Stimulated activated CD8-positive, alpha-beta memory T cell treated with anti-CD3 and anti-CD28 coated beads, Interleukin-15, amount 100 ng/mL, for 1 hour (primary cell): ENCODE data around the gene HERC2.

Experiments used
- DNase-seq: peaks from one replicate; pipeline ENCODE4 v3.0.0-alpha.2; 2020; ENCODE audit warnings: low read depth

HERC2 gene

DNA sequence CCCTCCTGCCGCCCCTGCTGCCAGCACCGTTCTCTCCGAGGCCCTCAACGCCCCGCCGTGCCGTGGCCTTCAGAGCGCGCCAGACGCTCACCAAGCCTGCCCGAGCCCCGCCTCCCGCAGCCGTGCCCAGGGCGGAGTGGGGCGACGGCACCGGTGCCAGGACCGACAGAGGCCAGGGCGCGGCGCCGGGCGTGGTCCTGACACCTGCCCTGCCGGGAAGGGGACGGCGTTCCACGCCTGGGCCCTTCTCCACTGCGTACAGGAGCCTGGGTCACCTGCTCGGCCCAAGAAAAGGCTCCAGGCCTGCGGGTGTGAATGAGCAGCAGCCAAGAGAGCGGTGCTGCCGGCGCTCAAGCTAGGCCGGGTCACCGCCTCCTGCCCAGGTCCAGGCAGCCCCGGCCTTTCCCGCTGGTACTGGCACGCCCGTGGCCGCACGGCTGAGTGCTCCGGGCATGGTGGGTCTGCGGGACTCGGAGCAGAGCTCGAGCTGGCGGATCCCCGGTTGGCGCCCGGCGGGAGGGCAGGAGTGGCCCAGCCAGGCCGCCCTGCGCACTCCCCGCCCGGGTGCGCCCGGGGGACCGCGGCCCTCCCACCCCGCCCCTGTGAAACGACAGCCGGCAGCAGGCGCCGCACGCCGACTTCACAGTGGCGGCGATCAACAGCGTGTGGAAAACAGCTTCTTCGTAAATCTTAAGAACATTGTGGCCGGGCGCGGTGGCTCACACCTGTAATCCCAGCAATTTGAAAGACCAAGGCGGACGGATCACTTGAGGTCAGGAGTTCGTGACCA lies 227.1 kb downstream of the HERC2 start:
- no peak for DNase-seq

- no peak for DNase-seq
Observed at GRCh38 chr15:28093752-28094535, 228.0 kb downstream of the HERC2 start.

DNA sequence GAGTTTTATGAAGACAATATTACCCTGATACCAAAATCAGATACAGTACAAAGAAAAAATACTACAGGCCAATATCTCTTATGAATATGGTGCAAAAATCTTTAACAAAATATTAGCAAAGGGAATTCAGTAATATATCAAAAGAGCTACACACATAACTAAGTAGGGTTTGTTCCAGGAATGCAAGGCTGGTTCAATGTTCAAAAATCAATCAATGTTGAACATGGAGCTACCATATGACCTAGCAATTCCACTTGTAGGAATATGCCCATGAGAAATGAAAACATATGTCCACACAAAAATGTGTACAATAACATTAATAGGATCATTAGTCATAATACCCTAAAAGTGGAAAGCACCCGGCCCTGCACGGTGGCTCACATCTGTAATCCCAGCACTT lies 230.7 kb downstream of the HERC2 start:
- no peak for DNase-seq

DNA sequence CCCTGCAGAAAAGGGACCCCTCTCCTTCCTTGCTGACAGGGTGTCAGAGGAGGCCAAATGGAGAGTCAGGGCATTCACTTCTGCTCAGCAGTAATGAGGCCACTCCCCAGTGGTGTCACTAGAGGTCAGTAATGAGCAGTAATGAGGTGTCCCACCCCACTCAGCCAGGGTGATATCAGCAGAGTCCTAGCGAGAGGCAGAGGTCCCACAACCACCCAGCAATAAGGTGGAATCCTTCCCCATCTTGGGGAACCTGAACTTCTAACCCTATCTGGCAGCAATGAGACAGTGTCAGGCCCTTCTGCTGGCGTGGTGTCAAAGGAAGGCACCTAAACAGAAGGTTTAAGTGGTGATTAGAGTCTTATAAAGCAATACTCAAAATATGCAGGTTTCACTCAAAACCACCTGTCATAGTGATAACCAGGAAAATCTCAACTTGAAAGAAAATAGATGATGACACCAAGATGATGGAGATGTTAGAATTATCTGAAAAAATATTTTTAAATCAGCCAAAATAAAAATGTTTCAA lies 235.7 kb downstream of the HERC2 start:
- DNase-seq: no peak

- DNase-seq: no peak
Observed at GRCh38 chr15:28085489-28086174, 236.3 kb downstream of the HERC2 start.

DNA sequence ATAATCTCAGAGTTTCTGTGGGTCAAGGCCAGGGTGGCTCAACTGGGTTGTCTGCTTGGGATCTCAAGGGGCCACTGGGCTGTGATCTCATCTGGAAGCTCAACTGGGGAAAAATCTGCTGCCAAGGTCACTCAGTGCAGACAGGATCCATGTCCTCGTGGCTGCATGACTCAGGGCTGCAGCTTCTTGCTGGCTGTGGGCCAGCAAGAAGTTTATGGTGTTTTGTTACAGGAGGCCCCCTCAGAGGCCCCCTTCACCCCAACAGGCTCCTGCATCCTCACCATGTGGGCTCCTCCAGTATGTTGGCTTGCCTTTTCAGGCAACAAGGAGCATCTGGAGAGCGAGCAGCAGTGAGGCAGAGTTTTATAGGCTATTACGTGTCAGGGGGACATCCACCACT lies 237.4 kb downstream of the HERC2 start:
- no peak for DNase-seq

GRCh38 chr15:28082891-28083684 lies 238.9 kb downstream of the HERC2 start:
- no peak for DNase-seq

- DNase-seq: no peak
Observed at GRCh38 chr15:28081594-28081993, 240.4 kb downstream of the HERC2 start.

GRCh38 chr15:28080386-28080785 lies 241.6 kb downstream of the HERC2 start:
- no peak for DNase-seq

- no peak for DNase-seq
Observed at GRCh38 chr15:28079313-28079969, 242.5 kb downstream of the HERC2 start.

DNA sequence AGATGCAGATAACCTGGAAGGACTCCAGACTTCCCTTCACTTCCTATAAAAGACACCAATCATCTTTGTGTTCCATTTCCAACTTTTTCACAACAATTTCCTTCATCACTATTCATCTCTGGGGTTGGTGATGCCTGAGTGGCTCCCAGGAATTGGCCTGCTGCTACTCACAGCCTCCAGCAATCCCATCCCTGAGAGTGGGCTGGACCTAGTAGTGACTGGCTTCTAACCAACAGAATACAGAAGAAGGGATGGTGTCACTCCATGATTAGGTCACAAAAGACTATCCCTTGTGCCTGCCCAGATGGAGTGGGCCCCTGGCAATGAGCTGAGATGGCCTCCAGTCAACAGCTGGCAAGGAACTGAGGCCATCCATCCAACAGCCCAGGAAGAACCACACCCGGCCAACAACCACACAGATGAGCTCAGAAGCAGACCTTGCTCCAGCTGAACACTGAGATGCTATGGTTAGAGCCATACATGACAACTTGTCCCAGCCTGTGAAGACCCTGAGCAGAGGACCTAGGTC lies 243.7 kb downstream of the HERC2 start:
- no peak for DNase-seq

DNA sequence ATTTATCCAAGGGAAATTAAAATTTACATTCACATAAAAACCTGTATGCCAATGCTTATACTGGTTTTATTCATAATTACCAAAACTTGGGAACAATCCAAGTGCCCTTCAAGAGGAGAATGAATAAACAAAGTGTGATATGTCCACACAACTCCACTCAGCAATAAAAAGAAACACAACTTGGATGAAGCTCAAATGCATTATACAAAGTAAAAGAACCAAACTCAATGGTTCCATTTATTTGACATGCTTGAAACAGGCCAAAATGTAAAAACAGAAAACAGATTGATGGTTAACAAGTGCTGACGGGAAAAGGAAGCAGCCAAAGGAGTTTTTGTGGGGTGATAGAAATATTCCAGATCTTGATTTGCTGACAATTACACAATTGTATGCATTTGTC lies 246.4 kb downstream of the HERC2 start:
- no peak for DNase-seq

DNA sequence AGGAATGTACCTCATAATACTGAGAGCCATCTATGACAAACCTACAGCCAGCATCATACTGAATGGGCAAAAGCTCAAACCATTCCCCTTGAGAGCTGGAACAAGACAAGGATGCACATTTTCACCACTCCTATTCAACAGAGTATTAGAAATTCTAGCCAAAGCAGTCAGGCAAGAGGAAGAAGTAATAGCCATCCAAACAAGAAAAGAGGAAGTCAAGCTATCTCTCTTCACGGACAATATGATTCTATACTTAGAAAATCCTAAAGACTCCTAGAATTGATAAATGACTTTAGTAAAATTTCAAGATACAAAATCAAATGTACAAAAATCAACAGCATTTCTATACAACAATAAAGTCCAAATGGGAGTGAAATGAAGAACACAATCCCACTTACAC lies 253.0 kb downstream of the HERC2 start:
- no peak for DNase-seq

DNA sequence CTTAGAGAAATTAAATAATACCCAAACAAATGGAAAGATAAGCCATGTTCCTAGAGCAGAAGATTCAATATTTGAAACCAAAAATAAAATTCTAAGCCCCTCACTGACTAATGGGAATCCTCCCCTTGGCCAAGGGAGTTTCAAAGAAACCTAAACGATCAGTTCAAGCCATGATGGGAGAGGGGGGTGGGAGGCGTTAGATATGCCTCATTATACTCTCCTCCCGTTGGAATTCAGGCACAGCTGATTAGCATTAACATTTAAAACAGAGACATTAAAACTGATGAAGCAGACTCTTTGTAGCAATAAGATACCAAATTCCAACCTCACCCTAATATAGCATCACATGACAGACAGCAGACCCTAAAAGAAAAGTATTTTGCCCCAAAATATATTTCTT lies 255.7 kb downstream of the HERC2 start:
- DNase-seq: no peak
